Mucosa of descending colon (tissue), 3 donors: ENCODE data around the gene RBM42. TPM values are rescaled to one million over a fixed set of nuclear protein-coding genes. Genes with fewer than 3 reads are reported as not detected.

ENCODE experiments used
- ATAC-seq: fragments of 200-7000 bp; cut with Tn5 transposase; one replicate; pipeline ENCODE4 v1.9.1; 2020; ENCODE audit warnings: mild to moderate bottlenecking, moderate library complexity
- DNase-seq, 3 donors: peaks; one replicate each; pipeline ENCODE4 v3.0.0-alpha.2; 2020
- H3K36me3 ChIP-seq: fragments of 200-600 bp; one replicate; pipeline ENCODE4 v1.8.0; 2021; ENCODE audit warnings: low read depth, mild to moderate bottlenecking
- H3K4me1 ChIP-seq: fragments of 200-600 bp; one replicate; pipeline ENCODE4 v1.8.0; 2021; ENCODE audit warnings: low read depth, mild to moderate bottlenecking
- H3K4me3 ChIP-seq: fragments of 200-600 bp; one replicate; pipeline ENCODE4 v1.8.0; 2021; ENCODE audit warnings: mild to moderate bottlenecking
- H3K9me3 ChIP-seq: fragments of 200-600 bp; one replicate; pipeline ENCODE4 v1.8.0; 2021; ENCODE audit warnings: mild to moderate bottlenecking
- intact Hi-C, 2 donors: fragments of 100-400 bp; cut with DNase I in 1 of 2; cut with micrococcal nuclease in 1 of 2; formaldehyde crosslinking; loops; one replicate each; pipeline versions ENCODE4 v1.11.0 to v1.11.1; 2022; cut with DNase I, micrococcal nuclease
- total RNA-seq, 3 donors: library from RNA; stranded (reverse); fragmentation: NEBNext Ultra II Directional in 2 of 3; extraction: Animal tissue kit (Norgen Biotek cat#: 25700) in 2 of 3; gene quantifications; one replicate each; pipeline versions ENCODE4 v1.2.1 to v1.2.4, GENCODE V29; 2021 to 2023
- TF ChIP-seq, protein P1 (sequence below): fragments of 200-600 bp; IDR thresholded peaks from one replicate; pipeline ENCODE4 v1.8.0; 2022; ENCODE audit warnings: antibody characterized with exemption, mild to moderate bottlenecking
- donor health status: DM: no; HTN: no; CAD: no; lungs with moderate emphysema.
- donor health status: DM: no; HTN: no; CAD: no.
- donor health status: DM: no; HTN: yes; CAD: no.

RBM42 gene
- total RNA-seq, 3 donors from 2014 or later: 67.4 to 73.3 (median 67.6) TPM

DNA sequence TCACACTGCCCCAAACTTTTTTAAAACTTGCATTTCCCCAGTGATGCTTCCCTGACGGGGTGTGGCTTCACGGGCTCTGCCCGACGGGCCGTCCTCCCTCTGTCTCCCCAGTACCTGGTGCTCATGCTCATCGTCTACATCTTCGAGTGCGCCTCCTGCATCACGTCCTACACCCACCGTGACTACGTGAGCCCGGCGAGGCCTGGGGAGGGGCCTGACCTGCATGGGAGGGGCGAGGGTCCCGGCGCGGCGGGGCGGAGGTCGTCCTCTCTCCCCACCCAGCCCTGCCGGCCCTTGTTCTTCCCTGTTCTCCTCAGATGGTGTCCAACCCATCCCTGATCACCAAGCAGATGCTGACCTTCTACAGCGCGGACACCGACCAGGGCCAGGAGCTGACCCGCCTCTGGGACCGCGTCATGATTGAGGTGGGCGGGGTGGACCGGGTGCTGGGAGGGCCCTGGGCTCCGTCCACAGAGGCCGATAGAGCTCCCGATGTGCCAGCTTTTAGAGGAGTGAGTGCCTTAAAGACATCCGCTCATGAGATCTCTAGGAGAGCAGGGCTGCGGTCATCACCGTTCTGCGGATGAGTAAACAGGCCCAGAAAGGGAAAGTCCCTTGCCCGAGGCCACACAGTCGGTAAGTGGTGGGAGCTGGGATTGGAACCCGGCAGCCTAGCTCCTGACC, 44.4 kb downstream of the RBM42 start:
- Histone ChIP-seq H3K9me3 (no peaks in the 10 kb centered on the region), H3K4me1 (no peaks in the 10 kb centered on the region), H3K36me3 (no peaks in the 10 kb centered on the region), H3K4me3 (no peak overlapping the region)
- peak in 2 of 3 donors; percentile 16 to 41 for DNase-seq
- intact Hi-C loops: no loop called here
- ATAC-seq: peak; percentile 70
- TF ChIP-seq, protein P1, sequence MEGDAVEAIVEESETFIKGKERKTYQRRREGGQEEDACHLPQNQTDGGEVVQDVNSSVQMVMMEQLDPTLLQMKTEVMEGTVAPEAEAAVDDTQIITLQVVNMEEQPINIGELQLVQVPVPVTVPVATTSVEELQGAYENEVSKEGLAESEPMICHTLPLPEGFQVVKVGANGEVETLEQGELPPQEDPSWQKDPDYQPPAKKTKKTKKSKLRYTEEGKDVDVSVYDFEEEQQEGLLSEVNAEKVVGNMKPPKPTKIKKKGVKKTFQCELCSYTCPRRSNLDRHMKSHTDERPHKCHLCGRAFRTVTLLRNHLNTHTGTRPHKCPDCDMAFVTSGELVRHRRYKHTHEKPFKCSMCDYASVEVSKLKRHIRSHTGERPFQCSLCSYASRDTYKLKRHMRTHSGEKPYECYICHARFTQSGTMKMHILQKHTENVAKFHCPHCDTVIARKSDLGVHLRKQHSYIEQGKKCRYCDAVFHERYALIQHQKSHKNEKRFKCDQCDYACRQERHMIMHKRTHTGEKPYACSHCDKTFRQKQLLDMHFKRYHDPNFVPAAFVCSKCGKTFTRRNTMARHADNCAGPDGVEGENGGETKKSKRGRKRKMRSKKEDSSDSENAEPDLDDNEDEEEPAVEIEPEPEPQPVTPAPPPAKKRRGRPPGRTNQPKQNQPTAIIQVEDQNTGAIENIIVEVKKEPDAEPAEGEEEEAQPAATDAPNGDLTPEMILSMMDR: no peak

GRCh38 chr19:35675589-35676140, 46.8 kb downstream of the RBM42 start:
- intact Hi-C loops: no loop called here
- no peaks in the 10 kb centered on the region for H3K4me1 ChIP-seq
- H3K4me3 ChIP-seq: no peak overlapping the region
- H3K9me3 ChIP-seq: no peaks in the 10 kb centered on the region
- no peaks in the 10 kb centered on the region for H3K36me3 ChIP-seq
- ATAC-seq (no peak), DNase-seq (no peak)
- TF ChIP-seq, protein P1: no peak

Other genes starting within 250 kb of the RBM42 start
- 1 to 10 TPM in 1 of 3 donors, under 1 TPM in 2; 0.32 to 1.4 (median 0.32) TPM for gene FFAR2, start 180.8 kb upstream of the RBM42 start, total RNA-seq
- gene KRTDAP, start 138.6 kb upstream of the RBM42 start, total RNA-seq: not detected
- gene DMKN, start 115.4 kb upstream of the RBM42 start, total RNA-seq: 10 to 100 TPM in 2 of 3 donors, 1 to 10 TPM in 1; 8.2 to 14.3 (median 10.7) TPM
- gene SBSN, start 100.7 kb upstream of the RBM42 start, total RNA-seq: not detected
- not detected for gene GAPDHS, start 95.6 kb upstream of the RBM42 start, total RNA-seq
- 10 to 100 TPM; 54.4 to 62.8 (median 58.2) TPM for gene TMEM147, start 83.4 kb upstream of the RBM42 start, total RNA-seq
- gene ATP4A, start 65.4 kb upstream of the RBM42 start, total RNA-seq: not detected
- not detected for gene PMIS2, start 42.9 kb upstream of the RBM42 start, total RNA-seq
- 10 to 100 TPM in 1 of 3 donors, 1 to 10 TPM in 2; 6.4 to 13.2 (median 9.0) TPM for gene HAUS5, start 16.3 kb upstream of the RBM42 start, total RNA-seq
- 1 to 10 TPM in 2 of 3 donors, under 1 TPM in 1; 0.76 to 2.0 (median 1.1) TPM for gene ETV2, start 12.7 kb downstream of the RBM42 start, total RNA-seq
- 100 to 1,000 TPM; 460 to 939 (median 669) TPM for gene COX6B1, start 19.3 kb downstream of the RBM42 start, total RNA-seq
- gene UPK1A, start 37.5 kb downstream of the RBM42 start, total RNA-seq: not detected
- gene ZBTB32, start 75.5 kb downstream of the RBM42 start, total RNA-seq: under 1 TPM in 1 of 3 donors, not detected in 2; 0.27 TPM
- gene KMT2B, start 89.0 kb downstream of the RBM42 start, total RNA-seq: 10 to 100 TPM; 35.9 to 49.2 (median 37.5) TPM
- 10 to 100 TPM in 1 of 3 donors, 1 to 10 TPM in 2; 5.3 to 14.6 (median 8.2) TPM for gene IGFLR1, start 113.4 kb downstream of the RBM42 start, total RNA-seq
- 10 to 100 TPM; 19.7 to 32.4 (median 32.1) TPM for gene U2AF1L4, start 116.4 kb downstream of the RBM42 start, total RNA-seq
- gene PSENEN, start 116.6 kb downstream of the RBM42 start, total RNA-seq: 10 to 100 TPM; 56.7 to 92.1 (median 90.2) TPM
- gene LIN37, start 119.5 kb downstream of the RBM42 start, total RNA-seq: 10 to 100 TPM in 1 of 3 donors, 1 to 10 TPM in 2; 7.6 to 14.3 (median 8.6) TPM
- 100 to 1,000 TPM in 1 of 3 donors, 10 to 100 TPM in 1, 1 to 10 TPM in 1; 3.9 to 122 (median 22.9) TPM for gene HSPB6, start 128.0 kb downstream of the RBM42 start, total RNA-seq
- gene PROSER3, start 129.1 kb downstream of the RBM42 start, total RNA-seq: 10 to 100 TPM; 21.7 to 26.5 (median 26.0) TPM
- 10 to 100 TPM; 14.4 to 16.0 (median 14.6) TPM for gene ARHGAP33, start 146.5 kb downstream of the RBM42 start, total RNA-seq
- not detected for gene PRODH2, start 183.8 kb downstream of the RBM42 start, total RNA-seq
- gene NPHS1, start 223.5 kb downstream of the RBM42 start, total RNA-seq: under 1 TPM in 1 of 3 donors, not detected in 2; 0.09 TPM
- under 1 TPM in 1 of 3 donors, not detected in 2; 0.09 TPM for gene KIRREL2, start 227.9 kb downstream of the RBM42 start, total RNA-seq
- 10 to 100 TPM in 1 of 3 donors, 1 to 10 TPM in 2; 1.6 to 13.2 (median 1.9) TPM for gene APLP1, start 239.5 kb downstream of the RBM42 start, total RNA-seq